Measurements from ENCODE around the gene SMYD3.

- TF ChIP-seq LARP7 (IDR thresholded peaks at IDR 0.05) (no peak), SIN3A (IDR thresholded peaks at IDR 0.05; ENCODE audit: low read depth, low read length) (no peak), TAF1 (IDR thresholded peaks at IDR 0.05; ENCODE audit: borderline replicate concordance, low read depth, low read length) (no peak), POLR2A (IDR thresholded peaks at IDR 0.05; ENCODE audit: low read depth, low read length) (no peak), EZH2 (IDR thresholded peaks at IDR 0.05; ENCODE audit: borderline replicate concordance, control insufficient read depth, low read depth, low read length) (no peak), ASH2L (IDR thresholded peaks at IDR 0.05; ENCODE audit: borderline replicate concordance, low read depth) (no peak), EP300 (IDR thresholded peaks at IDR 0.05; ENCODE audit: borderline replicate concordance in 1 of 2, control insufficient read depth in 1 of 2, low read depth in 2 of 2, low read length in 2 of 2) (no peak), ZSCAN29 (IDR thresholded peaks at IDR 0.05) (no peak)
- TF ChIP-seq, protein P1, sequence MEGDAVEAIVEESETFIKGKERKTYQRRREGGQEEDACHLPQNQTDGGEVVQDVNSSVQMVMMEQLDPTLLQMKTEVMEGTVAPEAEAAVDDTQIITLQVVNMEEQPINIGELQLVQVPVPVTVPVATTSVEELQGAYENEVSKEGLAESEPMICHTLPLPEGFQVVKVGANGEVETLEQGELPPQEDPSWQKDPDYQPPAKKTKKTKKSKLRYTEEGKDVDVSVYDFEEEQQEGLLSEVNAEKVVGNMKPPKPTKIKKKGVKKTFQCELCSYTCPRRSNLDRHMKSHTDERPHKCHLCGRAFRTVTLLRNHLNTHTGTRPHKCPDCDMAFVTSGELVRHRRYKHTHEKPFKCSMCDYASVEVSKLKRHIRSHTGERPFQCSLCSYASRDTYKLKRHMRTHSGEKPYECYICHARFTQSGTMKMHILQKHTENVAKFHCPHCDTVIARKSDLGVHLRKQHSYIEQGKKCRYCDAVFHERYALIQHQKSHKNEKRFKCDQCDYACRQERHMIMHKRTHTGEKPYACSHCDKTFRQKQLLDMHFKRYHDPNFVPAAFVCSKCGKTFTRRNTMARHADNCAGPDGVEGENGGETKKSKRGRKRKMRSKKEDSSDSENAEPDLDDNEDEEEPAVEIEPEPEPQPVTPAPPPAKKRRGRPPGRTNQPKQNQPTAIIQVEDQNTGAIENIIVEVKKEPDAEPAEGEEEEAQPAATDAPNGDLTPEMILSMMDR (IDR thresholded peaks at IDR 0.05 in 2 of 3, conservative IDR thresholded peaks at IDR 0.05 in 1 of 3; ENCODE audit: control insufficient read depth in 2 of 3, extremely low read depth in 1 of 3, insufficient read depth in 1 of 3, low read depth in 3 of 3, low read length in 3 of 3) = no peak
Measured at GRCh38 chr1:246039584-246039983, 467.5 kb downstream of the SMYD3 start.
